ENCODE results near the gene CRY2.
"Not testable (repeated sequence)": the region's sequence is repeated elsewhere in the genome, so short reads cannot be mapped to it uniquely, and the experiment has no call there.

The CRY2 gene

GRCh38 chr11:45846974-45847910, at the start of gene CRY2:
TSS of gene CRY2 (plus strand) at chr11:45847475. CDS start at chr11:45847491, 16 bp downstream.
- DNase-seq = peak; percentile 100

GRCh38 chr11:45798793-45799441, 48.4 kb upstream of the CRY2 start:
- no peak for DNase-seq

- no peak for DNase-seq
These were observed 47.7 kb upstream of the CRY2 start for GRCh38 chr11:45799562-45799961.

- DNase-seq = no peak
These were observed 47.0 kb upstream of the CRY2 start for GRCh38 chr11:45800261-45800660.

GRCh38 chr11:45801723-45802315, 45.5 kb upstream of the CRY2 start:
- DNase-seq = no peak

GRCh38 chr11:45802531-45803317, 44.6 kb upstream of the CRY2 start:
- no peak for DNase-seq

GRCh38 chr11:45803971-45804760, 43.1 kb upstream of the CRY2 start:
- DNase-seq = peak; percentile 73

- peak; percentile 98 for DNase-seq
These were observed 42.4 kb upstream of the CRY2 start, which contains the start of gene SLC35C1 for GRCh38 chr11:45804761-45805304. TSS of gene SLC35C1 (plus strand) at chr11:45805149. CDS start at chr11:45805802, 653 bp downstream.

- DNase-seq = peak; percentile 16
These were observed 41.8 kb upstream of the CRY2 start for GRCh38 chr11:45805305-45806071.

GRCh38 chr11:45806072-45806933, 41.0 kb upstream of the CRY2 start:
- no peak for DNase-seq

GRCh38 chr11:45806937-45807791, 40.1 kb upstream of the CRY2 start:
- DNase-seq = no peak

GRCh38 chr11:45807792-45808238, 39.5 kb upstream of the CRY2 start:
- no peak for DNase-seq

GRCh38 chr11:45808427-45808826, 38.8 kb upstream of the CRY2 start:
- DNase-seq = not testable (repeated sequence)

GRCh38 chr11:45809456-45810395, 37.5 kb upstream of the CRY2 start:
- DNase-seq = no peak

GRCh38 chr11:45810431-45811108, 36.7 kb upstream of the CRY2 start:
- DNase-seq = no peak

- DNase-seq = no peak
These were observed 36.2 kb upstream of the CRY2 start for GRCh38 chr11:45811109-45811435.

Data from activated CD4-positive, alpha-beta T cell treated with anti-CD3 and anti-CD28 coated beads for 48 hours (primary cell).